NCI-H2171 treated with DMSO at 0.1 percent for 48 hours (cell line): Measurements from ENCODE around the gene TM4SF18.
"Not testable (repeated sequence)": the region's sequence is repeated elsewhere in the genome, so short reads cannot be mapped to it uniquely, and the experiment has no call there.

Experiments
- DNase-seq: peaks from one replicate; lab custom pipeline; 2025; lab: John Stamatoyannopoulos, UW

TM4SF18 gene

DNA sequence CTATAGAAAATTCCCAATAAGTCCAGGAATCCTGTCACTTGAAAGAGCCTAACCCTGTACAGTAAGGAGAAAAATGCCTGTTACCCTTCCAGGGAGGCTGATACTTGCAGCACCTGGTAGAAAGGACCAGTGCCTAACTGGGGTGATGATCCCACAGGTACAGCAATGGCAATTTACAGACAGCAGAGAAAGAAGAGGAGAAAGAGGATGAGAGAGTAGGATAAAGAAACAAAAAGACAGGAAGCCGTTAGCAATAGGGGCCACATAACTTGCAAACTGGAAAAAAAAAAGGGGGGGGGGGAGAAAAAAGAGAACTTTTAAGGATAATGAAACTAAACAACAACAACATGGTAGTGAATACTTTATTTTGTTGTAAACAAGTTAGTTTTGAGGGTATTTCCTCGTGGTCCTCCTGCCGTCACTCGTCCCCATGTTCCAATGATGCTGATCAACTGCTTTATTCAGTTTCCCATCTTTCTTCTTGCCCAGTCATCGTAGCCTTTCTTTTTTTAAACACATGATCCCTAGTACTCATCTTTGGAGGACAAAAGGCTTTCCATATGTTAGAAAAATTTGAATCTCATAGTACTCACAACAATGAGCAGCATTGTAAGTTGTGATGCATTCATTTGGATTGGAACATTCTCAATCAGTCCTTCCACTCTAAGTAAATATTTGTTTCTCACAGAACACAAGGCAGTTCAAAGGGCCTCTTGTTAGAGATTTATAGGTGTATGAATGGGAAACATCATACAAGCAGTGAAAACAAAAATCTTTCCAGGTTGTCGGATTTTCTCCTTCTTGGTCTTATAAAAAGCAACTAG, 35.5 kb upstream of the TM4SF18 start:
- DNase-seq = no peak

DNA sequence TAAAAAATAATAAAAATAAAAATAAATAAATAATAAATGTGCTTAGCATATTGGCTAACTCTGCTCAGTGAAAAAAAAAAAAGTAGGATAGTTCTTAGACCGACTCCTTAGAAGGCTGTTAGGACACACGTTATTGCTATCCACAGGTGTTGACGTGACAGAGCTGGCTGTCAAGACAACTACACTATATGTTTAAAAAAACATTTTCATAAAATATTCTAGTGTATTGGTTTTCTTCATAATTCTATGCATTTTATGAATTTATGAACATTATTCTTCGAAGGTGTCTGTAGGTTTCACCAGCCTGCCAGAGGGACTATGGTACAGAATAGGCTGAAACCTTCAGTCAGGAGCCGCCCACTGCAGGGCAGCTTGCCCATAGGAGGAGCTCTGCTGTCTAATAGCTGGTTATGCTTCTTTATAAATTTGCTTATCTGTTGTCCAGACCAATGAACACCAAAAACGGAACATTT, 34.8 kb upstream of the TM4SF18 start:
- no peak for DNase-seq

DNA sequence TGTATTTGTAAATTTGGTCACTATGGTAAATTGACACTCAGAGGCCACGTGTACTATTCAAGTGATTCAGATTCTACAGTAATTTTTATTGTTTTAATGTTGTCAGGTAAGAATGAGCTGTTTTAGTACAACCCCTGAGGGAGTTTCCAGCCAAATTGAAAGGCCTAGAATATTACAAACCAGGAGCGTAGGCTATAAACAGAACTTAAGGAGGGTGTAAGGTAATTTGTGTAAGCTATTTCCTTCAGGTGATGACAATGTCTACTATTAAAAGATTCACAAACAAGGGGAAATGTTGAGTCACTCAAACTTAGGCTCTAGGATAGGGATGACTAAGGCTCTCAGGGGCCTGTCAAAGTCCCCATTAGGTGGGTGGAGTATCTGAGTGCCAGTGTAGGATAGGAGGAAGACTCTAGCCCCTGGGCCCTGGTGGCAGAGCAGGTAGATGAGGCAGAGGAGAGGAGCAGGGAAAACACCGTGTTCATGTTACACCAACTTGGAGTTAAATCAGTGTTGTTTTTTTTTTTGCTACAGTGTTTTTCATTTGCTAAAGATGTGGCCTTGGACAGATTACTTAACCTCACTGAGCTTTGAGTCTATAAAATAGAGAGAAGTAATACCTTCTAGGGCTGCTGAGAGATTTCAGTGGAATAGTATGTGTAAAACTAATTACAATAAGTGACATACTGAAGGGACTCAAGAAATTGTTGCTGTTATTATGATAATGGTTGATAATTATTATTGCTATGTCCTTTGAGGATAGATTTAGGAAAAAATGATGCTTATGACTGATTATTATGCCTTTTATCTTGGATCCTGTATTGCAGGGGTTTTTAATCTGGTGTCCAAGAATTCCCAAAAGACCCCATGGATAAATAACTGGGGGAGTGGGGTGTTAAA, 33.8 kb upstream of the TM4SF18 start:
- no peak for DNase-seq

DNA sequence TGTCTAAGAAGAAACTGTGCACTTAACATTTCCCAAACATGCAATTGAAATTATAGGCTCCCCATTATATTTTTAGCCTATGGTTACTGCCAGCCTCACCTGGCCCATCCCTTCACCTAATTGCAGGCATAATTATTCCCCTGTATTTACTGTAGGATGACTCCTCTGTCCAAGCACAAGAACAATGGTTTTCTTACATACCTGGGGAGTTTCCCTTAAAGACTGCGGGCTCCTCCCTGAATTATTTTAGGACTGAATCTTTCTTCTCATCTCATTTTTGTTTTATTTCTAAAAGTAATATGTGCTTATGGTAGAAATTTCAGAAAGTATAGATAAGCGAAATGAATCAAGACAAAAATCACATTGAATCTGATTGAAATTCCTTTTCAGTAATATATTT, 32.6 kb upstream of the TM4SF18 start:
- DNase-seq = no peak

DNA sequence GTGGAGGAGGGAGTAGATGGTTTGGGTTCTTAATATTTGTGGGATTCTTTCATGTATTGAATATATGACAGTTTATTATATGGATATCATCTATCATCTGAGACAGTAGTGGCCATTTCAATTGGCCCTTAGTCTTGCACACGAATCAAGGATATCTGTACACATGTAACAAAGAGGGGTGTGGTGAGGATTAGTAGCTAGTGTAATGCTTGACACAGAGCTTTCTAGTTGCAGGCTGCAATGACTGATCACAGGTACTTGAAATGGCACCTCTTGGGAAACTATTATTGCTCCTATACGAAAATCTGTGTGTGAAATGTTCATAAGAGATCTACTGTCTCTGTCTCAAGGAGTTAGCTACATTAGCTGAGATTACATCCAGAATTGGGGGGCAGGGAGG, 31.2 kb upstream of the TM4SF18 start:
- DNase-seq = no peak

DNA sequence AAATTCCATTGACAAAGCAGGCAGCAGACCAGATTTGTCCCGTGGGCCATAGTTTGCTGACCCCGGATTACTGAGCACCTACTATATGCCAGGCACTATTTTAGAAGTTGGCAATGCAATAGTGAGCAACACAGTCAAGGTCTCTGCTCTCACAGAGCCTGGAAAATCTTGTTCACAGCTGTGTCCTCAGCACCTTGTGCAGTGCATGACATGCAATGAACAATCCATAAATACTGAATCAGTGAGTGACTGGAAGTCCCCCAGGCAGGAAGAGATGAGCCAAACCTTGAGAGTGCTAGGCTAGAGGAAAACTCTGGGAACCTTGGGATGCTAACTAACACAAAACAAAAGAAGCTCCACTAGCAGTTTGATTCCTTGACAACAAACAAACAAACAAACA, 29.6 kb upstream of the TM4SF18 start:
- DNase-seq = no peak

DNA sequence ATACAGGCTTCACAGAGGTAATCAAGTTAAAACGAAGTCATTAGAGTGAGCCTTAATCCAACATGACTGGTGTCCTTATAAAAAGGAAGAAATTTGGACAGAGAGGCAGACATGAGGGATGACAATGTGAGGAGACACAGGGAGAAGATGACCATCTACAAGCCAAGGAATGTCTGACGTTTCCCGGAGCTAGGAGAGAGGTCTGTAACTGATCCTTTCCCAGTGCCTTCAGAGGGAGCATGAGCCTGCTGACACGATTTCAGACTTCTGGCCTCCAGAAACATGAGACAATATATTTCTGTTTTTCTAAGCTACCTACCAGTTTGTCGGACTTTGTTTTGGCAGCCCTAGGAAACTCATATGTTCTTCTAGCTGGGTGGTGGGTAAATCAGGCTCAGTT, 28.9 kb upstream of the TM4SF18 start:
- no peak for DNase-seq

DNA sequence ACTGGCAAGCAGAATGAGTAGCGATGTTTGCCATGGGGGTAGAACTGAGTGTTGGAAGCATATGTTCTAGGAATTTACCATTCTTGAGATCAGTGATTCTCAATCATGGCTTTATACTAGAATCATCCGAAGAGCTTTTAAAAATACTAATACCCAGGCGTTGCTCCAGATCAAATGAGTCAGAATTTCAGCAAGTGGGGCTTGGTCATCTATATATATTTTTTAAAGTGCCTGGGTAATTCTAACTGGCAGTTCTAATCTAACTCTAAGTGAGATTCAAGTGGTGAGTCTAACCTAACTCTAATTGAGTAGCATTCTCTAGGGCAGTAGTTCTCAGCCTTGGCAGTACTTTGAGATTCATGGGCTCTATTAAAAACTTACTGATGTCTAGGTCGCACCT, 23.2 kb upstream of the TM4SF18 start:
- no peak for DNase-seq

DNA sequence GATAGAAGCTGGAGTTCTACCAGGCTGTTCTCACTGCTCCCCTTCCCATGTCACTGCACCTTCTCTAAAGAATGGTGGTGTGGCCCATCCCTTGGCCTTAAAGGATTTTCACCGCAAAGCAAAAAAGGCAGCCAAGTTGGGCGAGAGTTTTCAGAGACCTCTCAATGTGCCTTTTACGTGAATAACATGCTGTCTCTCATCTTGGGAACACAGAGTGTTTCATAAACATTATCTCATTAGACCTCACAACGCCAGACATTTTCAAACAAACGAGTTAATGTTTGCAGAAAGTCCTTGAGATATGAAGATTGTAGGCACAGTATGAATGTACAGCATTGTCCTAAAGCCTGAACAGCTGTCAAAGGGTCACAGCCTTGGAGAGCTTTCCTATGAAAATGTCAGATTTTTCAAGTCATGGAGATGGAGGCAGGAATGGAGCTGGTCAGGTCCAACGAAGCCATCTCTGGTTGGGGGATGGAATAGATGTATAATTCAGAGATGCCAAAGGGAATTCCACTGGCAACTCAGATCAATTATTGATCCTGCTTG, 22.7 kb upstream of the TM4SF18 start:
- no peak for DNase-seq

DNA sequence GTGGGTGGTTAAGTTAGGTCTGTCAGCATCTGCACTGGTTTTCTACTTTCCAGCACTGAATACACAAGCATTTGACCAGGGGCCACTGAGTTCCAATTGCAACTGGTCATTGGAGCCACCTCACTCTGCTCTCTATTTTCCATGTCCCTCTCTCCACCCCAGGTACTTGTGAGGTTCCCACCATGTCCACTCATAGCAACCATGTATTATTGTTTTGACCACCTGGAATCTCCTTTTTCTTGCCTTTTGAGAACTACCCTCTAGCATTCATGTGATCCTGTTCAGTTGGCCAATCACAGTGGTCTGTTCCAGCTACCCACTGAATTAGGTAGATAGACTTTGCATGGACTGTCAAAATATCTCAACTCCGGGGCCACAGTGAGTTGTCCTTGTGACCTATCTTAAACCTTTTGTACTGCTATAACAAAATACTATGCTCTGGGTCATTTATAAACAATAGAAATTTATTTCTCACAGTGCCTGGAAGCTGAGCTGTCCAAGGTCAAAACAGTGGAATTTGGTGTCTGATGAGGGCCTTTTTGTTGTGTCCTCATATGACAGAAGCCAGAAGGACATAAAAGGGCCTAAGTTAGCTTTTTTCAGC, 20.2 kb upstream of the TM4SF18 start:
- DNase-seq = no peak

DNA sequence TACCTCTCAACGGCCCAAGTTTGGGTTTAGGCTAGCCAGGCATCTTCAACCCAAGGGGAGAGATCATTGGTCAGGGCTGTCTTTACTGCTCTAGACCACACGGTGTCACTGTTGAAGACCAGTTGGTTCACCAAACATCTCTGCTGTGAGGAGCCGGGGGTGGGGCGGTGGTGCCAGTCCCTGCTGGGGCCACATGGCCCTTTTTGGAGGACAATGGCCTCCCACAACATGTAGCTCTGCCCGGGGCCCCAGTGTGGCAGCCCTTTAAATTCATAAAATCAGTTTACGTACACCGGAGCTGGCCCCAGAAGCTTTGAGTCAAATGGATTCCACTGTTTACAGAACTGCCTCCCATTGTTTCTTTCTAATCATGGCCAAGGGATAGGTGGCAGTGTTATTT, 19.1 kb upstream of the TM4SF18 start:
- DNase-seq = peak; percentile 1

DNA sequence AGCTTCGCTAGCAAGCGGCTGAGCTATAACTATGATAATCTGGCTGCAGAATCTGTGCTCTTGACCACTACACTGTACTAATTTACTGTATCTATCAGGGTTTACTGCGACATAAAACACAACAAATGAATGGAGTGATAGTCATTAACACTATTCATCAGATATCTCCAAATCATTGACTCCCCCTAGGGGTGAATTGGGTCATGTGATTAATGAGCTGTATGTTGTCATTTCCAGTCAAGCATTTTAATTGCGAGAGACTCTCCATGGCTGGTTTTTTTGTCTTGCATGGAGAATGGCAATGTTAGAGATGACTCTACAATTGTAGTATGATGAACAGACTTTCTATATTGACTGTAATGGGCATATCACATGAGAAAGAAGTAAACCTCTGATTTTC, 10.5 kb upstream of the TM4SF18 start:
- no peak for DNase-seq

DNA sequence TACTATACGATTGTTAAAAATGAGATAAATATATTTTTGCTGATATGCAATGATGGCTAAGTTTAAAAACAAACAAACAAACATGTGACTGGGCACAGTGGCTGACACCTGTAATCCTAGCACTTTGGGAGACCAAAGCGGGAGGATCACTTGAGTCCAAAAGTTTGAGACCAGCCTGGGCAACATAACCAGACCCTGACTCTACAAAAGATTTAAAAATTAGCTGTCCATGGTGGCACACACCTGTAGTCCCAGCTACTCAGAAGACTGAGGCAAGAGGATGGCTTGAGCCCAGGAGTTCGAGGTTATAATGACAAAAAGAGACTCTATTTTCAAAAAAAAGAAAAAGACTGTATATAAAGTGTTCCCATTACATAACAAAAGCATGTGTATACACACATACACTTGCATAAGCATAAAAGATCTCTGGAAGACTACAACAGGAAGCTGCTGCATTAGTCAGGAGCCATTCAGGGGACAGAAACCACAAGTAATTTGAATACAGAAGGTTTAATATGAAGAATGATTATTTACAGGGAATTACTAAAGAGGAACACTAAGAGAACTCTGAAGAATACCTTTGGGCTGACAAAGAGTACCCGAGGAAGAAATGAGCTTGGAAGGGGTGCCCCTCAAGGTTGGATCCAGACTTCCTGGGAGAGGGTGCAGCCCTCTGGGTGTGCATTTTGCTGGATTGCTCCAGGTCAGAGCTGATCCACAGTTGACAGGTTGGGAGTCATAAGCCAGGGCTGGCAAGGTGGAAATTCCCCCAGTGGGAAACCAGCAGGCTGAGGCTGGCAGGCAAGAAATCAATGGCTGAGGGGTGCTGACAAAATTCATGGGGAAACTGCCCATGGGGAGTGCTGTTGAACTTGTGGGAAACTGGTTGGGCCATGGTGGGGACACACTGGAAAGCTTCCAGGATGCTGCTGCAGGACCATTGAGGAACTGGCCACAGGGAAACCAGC, 9.3 kb upstream of the TM4SF18 start:
- no peak for DNase-seq

DNA sequence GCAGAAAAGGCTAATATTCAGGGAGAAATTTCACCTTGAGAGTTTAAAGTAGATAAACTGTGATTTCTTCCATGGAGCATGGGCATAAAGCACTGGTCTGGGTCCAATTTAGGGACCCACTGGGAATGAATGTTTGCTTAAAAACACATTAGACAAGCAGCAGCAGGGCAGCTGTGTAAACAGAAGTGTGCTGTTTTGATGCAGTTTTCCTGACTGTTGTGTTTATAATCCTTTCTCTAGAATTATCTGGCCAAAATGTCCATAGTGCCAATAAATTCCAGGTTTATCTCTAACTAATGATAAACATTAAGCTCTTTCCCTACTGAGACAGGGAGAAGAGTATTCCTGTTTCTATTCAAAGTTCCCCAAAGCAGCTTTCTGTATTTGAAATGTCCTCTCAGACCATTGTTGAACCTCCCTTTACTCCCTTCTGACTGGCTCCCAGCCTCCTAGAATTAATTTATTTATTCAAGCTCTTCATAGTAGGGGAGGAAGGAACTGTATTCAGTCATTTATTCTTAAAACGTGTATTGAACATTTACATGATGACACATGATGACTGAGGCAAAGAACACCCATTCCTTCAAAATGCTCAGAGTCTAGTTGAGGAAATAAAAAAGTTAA, 7.0 kb upstream of the TM4SF18 start:
- no peak for DNase-seq

DNA sequence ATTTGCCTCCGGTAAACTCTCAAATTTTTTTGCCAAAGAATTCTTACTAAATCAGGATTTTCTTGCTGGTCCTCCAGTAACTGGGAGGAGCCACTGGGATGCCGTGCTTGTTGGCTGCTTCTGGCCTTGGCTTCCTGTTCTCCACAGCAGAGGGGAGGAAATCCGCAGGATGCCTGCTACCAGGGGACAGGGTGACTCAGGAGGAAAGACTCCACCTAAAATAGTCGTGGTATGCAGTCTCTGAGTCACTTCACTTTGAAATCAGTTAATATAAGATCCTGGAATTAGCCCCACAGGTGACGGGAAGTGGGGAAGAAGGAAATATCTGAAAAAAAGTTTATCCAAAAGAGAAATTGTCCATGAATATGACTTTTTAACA, 6.5 kb upstream of the TM4SF18 start:
- no peak for DNase-seq

DNA sequence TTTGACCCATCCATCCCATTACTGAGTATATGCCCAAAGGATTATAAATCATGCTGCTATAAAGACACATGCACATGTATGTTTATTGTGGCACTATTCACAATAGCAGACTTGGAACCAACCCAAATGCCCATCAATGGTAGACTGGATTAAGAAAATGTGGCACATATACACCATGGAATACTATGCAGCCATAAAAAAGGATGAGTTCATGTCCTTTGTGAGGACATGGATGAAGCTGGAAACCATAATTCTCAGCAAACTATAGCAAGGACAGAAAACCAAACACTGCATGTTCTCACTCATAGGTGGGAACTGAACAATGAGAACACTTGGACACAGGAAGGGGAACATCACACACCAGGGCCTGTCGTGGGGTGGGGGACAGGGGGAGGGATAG, 4.0 kb upstream of the TM4SF18 start:
- not testable (repeated sequence) for DNase-seq

DNA sequence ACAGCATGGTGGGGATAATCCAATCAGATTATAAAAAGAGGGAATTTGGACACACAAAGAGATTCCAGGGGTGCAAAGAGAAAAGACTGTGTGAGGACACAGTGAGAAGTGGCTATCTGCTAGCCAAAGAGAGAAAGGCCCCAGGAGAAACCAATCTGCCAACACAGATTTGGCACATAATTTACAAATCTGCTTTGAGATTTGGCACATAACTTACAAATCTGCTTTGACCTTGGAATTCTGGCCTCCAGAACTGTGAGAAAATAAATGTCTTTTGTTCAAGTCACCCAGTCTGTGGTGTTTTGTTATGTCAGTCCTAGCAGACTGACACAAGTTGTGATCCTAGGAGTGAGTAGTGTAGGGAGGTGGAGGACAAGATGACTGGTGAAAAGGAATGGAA, 3.5 kb upstream of the TM4SF18 start:
- no peak for DNase-seq

DNA sequence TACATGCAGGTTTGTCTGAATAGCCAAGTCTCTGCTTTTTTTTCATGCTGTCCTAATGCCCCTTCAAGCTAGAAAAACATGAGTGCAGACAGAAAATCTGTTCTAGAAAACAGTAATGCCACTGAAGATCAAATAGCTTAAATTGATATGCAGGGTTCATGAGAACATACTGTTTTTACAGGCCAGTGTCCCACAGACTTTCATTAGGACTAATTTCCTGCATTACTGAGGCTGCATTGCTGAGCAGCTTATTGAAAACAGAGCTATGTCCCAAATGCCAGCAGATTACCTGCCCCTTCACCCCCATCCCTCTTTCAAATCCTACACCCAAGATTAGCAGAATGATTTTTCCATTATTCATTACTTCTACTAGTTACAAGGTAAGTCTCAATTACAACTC, 665 bp downstream of the TM4SF18 start:
- no peak for DNase-seq

DNA sequence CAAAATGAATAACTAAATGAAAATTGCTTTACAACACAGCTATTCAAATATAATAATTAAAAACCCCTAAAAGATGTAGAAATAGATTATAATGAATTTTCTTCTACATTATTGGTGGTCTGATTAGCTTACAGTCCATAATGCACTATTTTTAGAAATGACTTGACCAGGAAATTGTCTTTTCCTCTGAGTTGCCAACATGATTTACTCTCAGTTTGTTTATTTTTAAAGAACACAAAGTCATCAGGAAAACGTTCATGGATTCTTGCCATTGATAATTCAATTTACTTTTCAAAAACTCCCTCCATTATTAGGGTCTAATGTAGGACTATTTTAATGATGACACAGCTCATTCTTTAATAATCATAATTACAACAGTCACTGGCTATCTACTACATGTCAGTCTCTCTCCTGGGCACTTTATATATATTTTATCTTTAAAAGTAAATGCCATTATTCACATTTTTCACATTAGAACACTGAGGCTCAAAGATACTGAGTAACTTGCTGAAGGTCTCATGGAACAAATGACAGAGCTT, 1.1 kb downstream of the TM4SF18 start:
- no peak for DNase-seq

DNA sequence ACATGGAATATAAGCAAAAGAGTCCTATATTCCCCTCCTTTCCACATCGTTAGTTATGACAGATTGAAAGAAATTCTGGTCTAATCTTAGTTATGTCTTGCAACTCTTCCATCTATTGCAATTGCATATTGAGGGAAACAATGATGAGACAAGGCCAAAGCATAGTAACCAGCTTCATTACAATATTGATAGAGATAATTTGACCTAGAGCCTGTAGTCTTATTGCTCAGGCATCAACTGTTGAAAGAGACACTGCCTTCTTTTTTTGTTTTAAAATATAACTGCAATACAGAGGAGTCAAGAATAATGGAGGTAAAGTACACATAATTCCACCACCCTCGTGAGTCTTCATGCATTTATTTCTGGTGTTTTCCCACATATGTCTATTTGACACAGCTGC, 2.0 kb downstream of the TM4SF18 start:
- DNase-seq = no peak
